ENCODE data around the gene PARN.

GRCh38 chr16:14565688-14566025, 64.4 kb downstream of the PARN start:
- TF ChIP-seq CTCF (IDR thresholded peaks at IDR 0.05; ENCODE audit: low read depth, low read length, poor library complexity, severe bottlenecking): no peak
- TF ChIP-seq EZH2phosphoT487 (IDR thresholded peaks at IDR 0.05; ENCODE audit: borderline replicate concordance, low read length): no peak

All from DOHH2 (cell line).